Subcutaneous adipose tissue (tissue), 4 donors: ENCODE measurements around the gene ABHD12. TPM values are rescaled to one million over a fixed set of nuclear protein-coding genes. Genes with fewer than 3 reads are reported as not detected.

Experiments
- total RNA-seq, 4 donors: library from RNA; depleted of rRNA; stranded (reverse); fragments of >200 nt; gene quantifications; one replicate each; pipeline ENCODE4 v1.1.0, GENCODE V29; 2016
- TF ChIP-seq, protein P1 (sequence below): fragments of 450-650 bp; IDR thresholded peaks from one replicate; pipeline ENCODE4 v1.5.1; 2016; ENCODE audit warnings: low read depth, mild to moderate bottlenecking, control low read depth, antibody characterized with exemption, moderate library complexity

Gene ABHD12
- total RNA-seq, 4 donors from 2014 or later = 36.5 to 60.3 (median 51.6) TPM

GRCh38 chr20:25303292-25304024 is 87.2 kb downstream of the ABHD12 start:
- TF ChIP-seq, protein P1, sequence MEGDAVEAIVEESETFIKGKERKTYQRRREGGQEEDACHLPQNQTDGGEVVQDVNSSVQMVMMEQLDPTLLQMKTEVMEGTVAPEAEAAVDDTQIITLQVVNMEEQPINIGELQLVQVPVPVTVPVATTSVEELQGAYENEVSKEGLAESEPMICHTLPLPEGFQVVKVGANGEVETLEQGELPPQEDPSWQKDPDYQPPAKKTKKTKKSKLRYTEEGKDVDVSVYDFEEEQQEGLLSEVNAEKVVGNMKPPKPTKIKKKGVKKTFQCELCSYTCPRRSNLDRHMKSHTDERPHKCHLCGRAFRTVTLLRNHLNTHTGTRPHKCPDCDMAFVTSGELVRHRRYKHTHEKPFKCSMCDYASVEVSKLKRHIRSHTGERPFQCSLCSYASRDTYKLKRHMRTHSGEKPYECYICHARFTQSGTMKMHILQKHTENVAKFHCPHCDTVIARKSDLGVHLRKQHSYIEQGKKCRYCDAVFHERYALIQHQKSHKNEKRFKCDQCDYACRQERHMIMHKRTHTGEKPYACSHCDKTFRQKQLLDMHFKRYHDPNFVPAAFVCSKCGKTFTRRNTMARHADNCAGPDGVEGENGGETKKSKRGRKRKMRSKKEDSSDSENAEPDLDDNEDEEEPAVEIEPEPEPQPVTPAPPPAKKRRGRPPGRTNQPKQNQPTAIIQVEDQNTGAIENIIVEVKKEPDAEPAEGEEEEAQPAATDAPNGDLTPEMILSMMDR = no peak

DNA sequence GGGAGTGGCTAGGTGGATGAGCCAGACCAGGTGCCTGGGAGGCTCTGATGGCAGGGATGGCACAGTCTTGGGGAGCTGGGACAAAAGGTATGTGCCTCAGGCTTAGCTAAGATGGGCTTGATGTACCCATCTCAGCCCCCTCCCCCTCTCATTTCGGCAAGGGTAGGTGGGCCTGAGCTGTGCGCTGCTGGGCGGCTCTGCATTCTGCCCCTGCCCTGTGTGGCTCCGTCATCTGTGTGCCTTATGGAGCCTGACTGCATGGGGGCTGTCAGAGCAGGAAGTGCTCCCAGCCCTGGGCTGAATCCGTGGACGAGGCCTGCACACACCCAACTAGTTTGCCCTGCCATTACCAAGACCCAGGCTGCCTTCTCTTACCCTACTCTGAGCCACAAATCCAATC is 88.0 kb downstream of the ABHD12 start:
- TF ChIP-seq, protein P1 = no peak

DNA sequence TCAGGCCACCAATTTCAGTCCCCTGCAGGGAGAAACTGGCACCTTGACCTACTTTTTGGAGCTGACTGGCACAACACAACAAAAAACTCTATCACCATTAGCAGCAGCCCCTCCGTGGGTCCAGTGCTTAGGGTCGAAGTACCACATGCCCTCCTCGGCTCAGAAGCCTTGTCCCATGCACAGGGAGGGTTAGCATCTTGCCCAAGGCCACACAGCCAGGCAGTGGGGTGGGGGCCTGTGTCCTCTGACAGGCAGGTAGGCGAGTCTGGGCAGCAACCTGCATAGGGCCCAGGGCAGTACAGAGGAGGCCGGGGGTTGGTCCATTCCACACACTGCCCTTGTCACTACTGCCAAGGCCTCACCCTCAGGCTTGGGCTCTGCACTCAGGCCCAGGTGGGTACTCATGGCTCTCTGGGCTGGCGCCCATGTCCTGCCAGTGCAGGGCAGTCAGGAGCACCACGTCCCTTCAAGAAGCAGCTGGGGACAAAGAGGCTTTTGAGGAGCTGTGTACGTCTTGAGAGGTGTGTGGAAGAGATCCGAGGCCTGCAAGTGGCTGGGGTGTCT is 89.2 kb downstream of the ABHD12 start:
- TF ChIP-seq, protein P1 = no peak

DNA sequence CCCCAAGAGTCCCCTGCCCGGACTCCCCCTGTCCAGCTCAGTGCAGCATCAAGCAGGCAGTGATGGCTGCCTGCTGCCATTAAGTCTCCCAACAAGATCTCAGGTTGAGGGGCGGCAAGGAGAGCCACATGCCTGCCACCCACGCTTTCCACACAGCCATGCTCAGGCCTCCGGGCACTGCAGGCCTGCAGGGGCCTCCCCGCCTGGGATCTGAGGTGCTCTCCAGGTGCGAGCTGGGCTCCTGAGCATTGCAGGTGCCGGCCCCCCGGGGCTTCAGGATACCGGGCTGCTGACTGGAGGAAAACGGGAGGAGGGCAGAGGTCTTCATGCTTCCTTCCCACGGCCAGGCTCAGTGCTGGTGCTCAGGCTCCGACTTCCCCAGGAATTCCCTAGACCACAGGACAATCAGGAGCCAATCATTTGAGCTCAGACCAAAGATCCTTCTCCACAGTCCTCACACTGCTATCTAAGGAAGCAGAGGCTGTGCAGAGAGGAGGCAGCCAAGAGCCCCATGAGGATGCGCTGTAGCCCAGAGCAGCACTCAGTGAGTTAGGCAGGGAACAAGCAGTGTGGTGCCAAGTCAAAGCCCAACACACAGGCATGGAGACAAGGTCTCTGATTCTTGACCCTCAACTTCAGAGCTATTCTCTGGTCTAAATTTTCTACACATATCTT is 90.0 kb downstream of the ABHD12 start:
- TF ChIP-seq, protein P1 = no peak

DNA sequence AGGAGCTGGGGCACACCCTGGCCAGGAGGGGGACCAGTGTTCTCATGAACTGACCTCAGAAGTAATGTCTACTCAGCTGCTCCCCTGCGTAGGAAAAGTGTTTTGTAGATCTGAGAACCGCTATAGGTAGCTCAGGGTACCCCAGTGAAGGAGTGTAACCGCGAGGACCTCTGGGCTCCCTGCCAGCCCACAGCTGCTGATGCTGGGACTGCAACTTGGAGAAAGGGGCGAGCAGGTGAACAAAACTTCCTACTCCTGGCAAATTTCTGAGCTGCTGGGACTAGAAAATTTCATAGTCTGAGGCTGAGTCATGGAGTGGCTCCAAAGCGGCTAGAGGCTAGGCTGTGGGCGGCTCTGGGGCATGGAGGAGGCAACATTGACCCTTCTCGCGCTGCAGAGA is 90.8 kb downstream of the ABHD12 start:
- TF ChIP-seq, protein P1 = no peak

DNA sequence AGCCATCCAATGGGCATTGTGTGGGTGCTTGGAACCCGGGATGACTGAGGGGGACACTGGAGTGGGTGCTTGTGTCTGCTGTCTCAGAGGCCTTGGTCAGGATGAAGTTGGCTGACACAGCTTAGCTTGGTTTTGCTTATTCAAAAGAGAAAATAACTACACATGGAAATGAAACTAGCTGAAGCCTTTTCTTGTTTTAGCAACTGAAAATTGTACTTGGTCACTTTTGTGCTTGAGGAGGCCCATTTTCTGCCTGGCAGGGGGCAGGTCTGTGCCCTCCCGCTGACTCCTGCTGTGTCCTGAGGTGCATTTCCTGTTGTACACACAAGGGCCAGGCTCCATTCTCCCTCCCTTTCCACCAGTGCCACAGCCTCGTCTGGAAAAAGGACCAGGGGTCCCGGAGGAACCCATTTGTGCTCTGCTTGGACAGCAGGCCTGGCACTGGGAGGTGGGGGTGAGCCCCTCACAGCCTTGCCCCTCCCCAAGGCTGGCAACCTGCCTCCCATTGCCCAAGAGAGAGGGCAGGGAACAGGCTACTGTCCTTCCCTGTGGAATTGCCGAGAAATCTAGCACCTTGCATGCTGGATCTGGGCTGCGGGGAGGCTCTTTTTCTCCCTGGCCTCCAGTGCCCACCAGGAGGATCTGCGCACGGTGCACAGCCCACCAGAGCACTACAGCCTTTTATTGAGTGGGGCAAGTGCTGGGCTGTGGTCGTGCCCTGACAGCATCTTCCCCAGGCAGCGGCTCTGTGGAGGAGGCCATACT is 93.3 kb downstream of the ABHD12 start:
- TF ChIP-seq, protein P1 = no peak
